Activated T-cell treated with anti-CD3 and anti-CD28 coated beads for 1 hour (primary cell): ENCODE results near the gene NAXE.
"Not testable (repeated sequence)": the region's sequence is repeated elsewhere in the genome, so short reads cannot be mapped to it uniquely, and the experiment has no call there.

Experiments used
- DNase-seq: peaks from one replicate; pipeline ENCODE4 v3.0.0-alpha.2; 2020; ENCODE audit warnings: low read depth

The NAXE gene

GRCh38 chr1:156591432-156592157 lies at the start of gene NAXE:
Gene NAXE (plus strand): TSS chr1:156591776. CDS start chr1:156591805, 29 bp downstream.
- peak; percentile 61 for DNase-seq

GRCh38 chr1:156543066-156543465 lies 48.5 kb upstream of the NAXE start:
- DNase-seq = no peak

- DNase-seq = no peak
Measured at GRCh38 chr1:156544592-156545102, 46.9 kb upstream of the NAXE start.

- DNase-seq = no peak
Measured at GRCh38 chr1:156546267-156546666, 45.3 kb upstream of the NAXE start.

GRCh38 chr1:156547434-156547833 lies 44.1 kb upstream of the NAXE start:
- DNase-seq = no peak

GRCh38 chr1:156547982-156548381 lies 43.6 kb upstream of the NAXE start:
- DNase-seq = no peak

- no peak for DNase-seq
Measured at GRCh38 chr1:156549390-156549789, 42.2 kb upstream of the NAXE start.

- no peak for DNase-seq
Measured at GRCh38 chr1:156549831-156550230, 41.7 kb upstream of the NAXE start.

- DNase-seq = no peak
Measured at GRCh38 chr1:156550346-156550745, 41.2 kb upstream of the NAXE start.

- DNase-seq = no peak
Measured at GRCh38 chr1:156551066-156551643, 40.4 kb upstream of the NAXE start.

GRCh38 chr1:156551869-156552268 lies 39.7 kb upstream of the NAXE start:
- no peak for DNase-seq

GRCh38 chr1:156552518-156552917 lies 39.1 kb upstream of the NAXE start:
- no peak for DNase-seq

- not testable (repeated sequence) for DNase-seq
Measured at GRCh38 chr1:156552937-156553336, 38.6 kb upstream of the NAXE start.

GRCh38 chr1:156553860-156554485 lies 37.6 kb upstream of the NAXE start:
- DNase-seq = no peak

GRCh38 chr1:156554971-156555370 lies 36.6 kb upstream of the NAXE start:
- no peak for DNase-seq

- DNase-seq = no peak
Measured at GRCh38 chr1:156555715-156556114, 35.9 kb upstream of the NAXE start.

- DNase-seq = no peak
Measured at GRCh38 chr1:156556354-156556753, 35.2 kb upstream of the NAXE start.

GRCh38 chr1:156559086-156559796 lies 32.3 kb upstream of the NAXE start:
- DNase-seq = no peak

- DNase-seq = no peak
Measured at GRCh38 chr1:156559797-156560385, 31.7 kb upstream of the NAXE start.

GRCh38 chr1:156560585-156561163 lies 30.9 kb upstream of the NAXE start:
- DNase-seq = no peak

- DNase-seq = no peak
Measured at GRCh38 chr1:156565519-156565918, 26.1 kb upstream of the NAXE start.

- DNase-seq = no peak
Measured at GRCh38 chr1:156566436-156566835, 25.1 kb upstream of the NAXE start.
